ENCODE results near the gene ZBTB3. TPM values are rescaled to one million over a fixed set of nuclear protein-coding genes. Genes with fewer than 3 reads are reported as not detected.

Gene ZBTB3
- total and polyA plus RNA-seq, 9 of the 15 experiments (the other 6 are each of a cell fraction or from before 2014, with no cell fraction given): 1.9 to 10.0 (median 4.9) TPM

- TF ChIP-seq NKRF (IDR thresholded peaks at IDR 0.05; ENCODE audit: borderline replicate concordance) (peak; percentile 17; the same call in 1 of the 2 replicates), MBD2 (IDR thresholded peaks at IDR 0.05; ENCODE audit: borderline replicate concordance, low read depth) (no peak), ETV5 (CRISPR knock-in tag; IDR thresholded peaks at IDR 0.05; ENCODE audit: low read depth) (no peak), GABPB2 (CRISPR knock-in tag; conservative IDR thresholded peaks at IDR 0.05) (no peak), HSF4 (CRISPR knock-in tag; IDR thresholded peaks at IDR 0.05; ENCODE audit: borderline replicate concordance) (no peak), VEZF1 (CRISPR knock-in tag; IDR thresholded peaks at IDR 0.05) (no peak), CBX2 (IDR thresholded peaks at IDR 0.05; ENCODE audit: insufficient read depth, low read length, poor library complexity, severe bottlenecking) (no peak)
- TF ChIP-seq, protein P1, sequence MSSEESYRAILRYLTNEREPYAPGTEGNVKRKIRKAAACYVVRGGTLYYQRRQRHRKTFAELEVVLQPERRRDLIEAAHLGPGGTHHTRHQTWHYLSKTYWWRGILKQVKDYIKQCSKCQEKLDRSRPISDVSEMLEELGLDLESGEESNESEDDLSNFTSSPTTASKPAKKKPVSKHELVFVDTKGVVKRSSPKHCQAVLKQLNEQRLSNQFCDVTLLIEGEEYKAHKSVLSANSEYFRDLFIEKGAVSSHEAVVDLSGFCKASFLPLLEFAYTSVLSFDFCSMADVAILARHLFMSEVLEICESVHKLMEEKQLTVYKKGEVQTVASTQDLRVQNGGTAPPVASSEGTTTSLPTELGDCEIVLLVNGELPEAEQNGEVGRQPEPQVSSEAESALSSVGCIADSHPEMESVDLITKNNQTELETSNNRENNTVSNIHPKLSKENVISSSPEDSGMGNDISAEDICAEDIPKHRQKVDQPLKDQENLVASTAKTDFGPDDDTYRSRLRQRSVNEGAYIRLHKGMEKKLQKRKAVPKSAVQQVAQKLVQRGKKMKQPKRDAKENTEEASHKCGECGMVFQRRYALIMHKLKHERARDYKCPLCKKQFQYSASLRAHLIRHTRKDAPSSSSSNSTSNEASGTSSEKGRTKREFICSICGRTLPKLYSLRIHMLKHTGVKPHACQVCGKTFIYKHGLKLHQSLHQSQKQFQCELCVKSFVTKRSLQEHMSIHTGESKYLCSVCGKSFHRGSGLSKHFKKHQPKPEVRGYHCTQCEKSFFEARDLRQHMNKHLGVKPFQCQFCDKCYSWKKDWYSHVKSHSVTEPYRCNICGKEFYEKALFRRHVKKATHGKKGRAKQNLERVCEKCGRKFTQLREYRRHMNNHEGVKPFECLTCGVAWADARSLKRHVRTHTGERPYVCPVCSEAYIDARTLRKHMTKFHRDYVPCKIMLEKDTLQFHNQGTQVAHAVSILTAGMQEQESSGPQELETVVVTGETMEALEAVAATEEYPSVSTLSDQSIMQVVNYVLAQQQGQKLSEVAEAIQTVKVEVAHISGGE (CRISPR knock-in tag; IDR thresholded peaks at IDR 0.05): no peak
- TF ChIP-seq, protein P2, sequence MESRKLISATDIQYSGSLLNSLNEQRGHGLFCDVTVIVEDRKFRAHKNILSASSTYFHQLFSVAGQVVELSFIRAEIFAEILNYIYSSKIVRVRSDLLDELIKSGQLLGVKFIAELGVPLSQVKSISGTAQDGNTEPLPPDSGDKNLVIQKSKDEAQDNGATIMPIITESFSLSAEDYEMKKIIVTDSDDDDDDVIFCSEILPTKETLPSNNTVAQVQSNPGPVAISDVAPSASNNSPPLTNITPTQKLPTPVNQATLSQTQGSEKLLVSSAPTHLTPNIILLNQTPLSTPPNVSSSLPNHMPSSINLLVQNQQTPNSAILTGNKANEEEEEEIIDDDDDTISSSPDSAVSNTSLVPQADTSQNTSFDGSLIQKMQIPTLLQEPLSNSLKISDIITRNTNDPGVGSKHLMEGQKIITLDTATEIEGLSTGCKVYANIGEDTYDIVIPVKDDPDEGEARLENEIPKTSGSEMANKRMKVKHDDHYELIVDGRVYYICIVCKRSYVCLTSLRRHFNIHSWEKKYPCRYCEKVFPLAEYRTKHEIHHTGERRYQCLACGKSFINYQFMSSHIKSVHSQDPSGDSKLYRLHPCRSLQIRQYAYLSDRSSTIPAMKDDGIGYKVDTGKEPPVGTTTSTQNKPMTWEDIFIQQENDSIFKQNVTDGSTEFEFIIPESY (CRISPR knock-in tag; IDR thresholded peaks at IDR 0.05): no peak
- TF ChIP-seq, protein P3, sequence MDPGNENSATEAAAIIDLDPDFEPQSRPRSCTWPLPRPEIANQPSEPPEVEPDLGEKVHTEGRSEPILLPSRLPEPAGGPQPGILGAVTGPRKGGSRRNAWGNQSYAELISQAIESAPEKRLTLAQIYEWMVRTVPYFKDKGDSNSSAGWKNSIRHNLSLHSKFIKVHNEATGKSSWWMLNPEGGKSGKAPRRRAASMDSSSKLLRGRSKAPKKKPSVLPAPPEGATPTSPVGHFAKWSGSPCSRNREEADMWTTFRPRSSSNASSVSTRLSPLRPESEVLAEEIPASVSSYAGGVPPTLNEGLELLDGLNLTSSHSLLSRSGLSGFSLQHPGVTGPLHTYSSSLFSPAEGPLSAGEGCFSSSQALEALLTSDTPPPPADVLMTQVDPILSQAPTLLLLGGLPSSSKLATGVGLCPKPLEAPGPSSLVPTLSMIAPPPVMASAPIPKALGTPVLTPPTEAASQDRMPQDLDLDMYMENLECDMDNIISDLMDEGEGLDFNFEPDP (CRISPR knock-in tag; IDR thresholded peaks at IDR 0.05): no peak
- TF ChIP-seq, protein P4, sequence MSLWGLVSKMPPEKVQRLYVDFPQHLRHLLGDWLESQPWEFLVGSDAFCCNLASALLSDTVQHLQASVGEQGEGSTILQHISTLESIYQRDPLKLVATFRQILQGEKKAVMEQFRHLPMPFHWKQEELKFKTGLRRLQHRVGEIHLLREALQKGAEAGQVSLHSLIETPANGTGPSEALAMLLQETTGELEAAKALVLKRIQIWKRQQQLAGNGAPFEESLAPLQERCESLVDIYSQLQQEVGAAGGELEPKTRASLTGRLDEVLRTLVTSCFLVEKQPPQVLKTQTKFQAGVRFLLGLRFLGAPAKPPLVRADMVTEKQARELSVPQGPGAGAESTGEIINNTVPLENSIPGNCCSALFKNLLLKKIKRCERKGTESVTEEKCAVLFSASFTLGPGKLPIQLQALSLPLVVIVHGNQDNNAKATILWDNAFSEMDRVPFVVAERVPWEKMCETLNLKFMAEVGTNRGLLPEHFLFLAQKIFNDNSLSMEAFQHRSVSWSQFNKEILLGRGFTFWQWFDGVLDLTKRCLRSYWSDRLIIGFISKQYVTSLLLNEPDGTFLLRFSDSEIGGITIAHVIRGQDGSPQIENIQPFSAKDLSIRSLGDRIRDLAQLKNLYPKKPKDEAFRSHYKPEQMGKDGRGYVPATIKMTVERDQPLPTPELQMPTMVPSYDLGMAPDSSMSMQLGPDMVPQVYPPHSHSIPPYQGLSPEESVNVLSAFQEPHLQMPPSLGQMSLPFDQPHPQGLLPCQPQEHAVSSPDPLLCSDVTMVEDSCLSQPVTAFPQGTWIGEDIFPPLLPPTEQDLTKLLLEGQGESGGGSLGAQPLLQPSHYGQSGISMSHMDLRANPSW (CRISPR knock-in tag; IDR thresholded peaks at IDR 0.05): no peak
Measured at GRCh38 chr11:62726156-62726914, 27.6 kb downstream of the ZBTB3 start (continued).

Measured in K562 (cell line).